GM12878 (cell line): ENCODE measurements around the gene CES4A. TPM values are rescaled to one million over a fixed set of nuclear protein-coding genes. Genes with fewer than 3 reads are reported as not detected.

Experiments used
- ATAC-seq: fragments of 200-7000 bp; cut with Tn5 transposase; 3 replicates; pipeline ENCODE4 v1.9.1; 2020; ENCODE audit warnings: mild to moderate bottlenecking, moderate library complexity
- BruUV-seq: library from RNA; stranded (reverse); fragments of 400-500 nt; replicated peaks from 2 replicates; lab custom pipeline; 2021; lab: Mats Ljungman, UMichigan
- CTCF ChIA-PET: fragments of 300-600 bp; sonication (Branson Sonifier 250); formaldehyde crosslinking; extraction: SDS; loops from one replicate; lab custom pipeline; 2021; ENCODE audit warnings: inconsistent platforms; lab: Yijun Ruan, JAX
- POLR2A ChIA-PET: fragments of 350-600 bp; formaldehyde crosslinking; extraction: SDS; loops from one replicate; lab custom pipeline; 2021; ENCODE audit warnings: inconsistent platforms; lab: Charles Lee
- RAD21 ChIA-PET: fragments of 300-600 bp; sonication (Branson Sonifier 250); formaldehyde crosslinking; loops from one replicate; lab custom pipeline; 2023; ENCODE audit warnings: antibody characterized with exemption; ENCODE audit not compliant: unreplicated experiment; lab: Charles Lee
- SMC1A ChIA-PET: fragments of 300-600 bp; sonication (Branson Sonifier 250); formaldehyde crosslinking; loops from one replicate; lab custom pipeline; 2023; ENCODE audit not compliant: unreplicated experiment, uncharacterized antibody; lab: Charles Lee
- DNase-seq: peaks from one replicate; pipeline ENCODE4 v3.0.0-alpha.2; 2011; ENCODE audit warnings: low read depth, low spot score
- FAIRE-seq: peaks from 3 replicates; lab custom pipeline; 2011; peaks lifted over from hg19 to GRCh38; lab: Jason Lieb, UNC
- H2AFZ ChIP-seq: 2 replicates; pipeline ENCODE4 v1.6.0; 2011; ENCODE audit warnings: low read depth, low read length, control low read depth; ENCODE audit not compliant: control insufficient read depth
- H3K27ac ChIP-seq: 2 replicates; pipeline ENCODE4 v1.5.1; 2011; ENCODE audit warnings: control low read depth; ENCODE audit not compliant: control insufficient read depth, insufficient read depth
- H3K27me3 ChIP-seq, 2 experiments: replicated peaks in 1 of 2; 2 replicates each; pipeline versions ENCODE4 v1.6.0 to v1.6.1; 2011; ENCODE audit warnings: low read length in 1 of 2; ENCODE audit not compliant: control insufficient read depth in 2 of 2, insufficient read depth in 2 of 2
- H3K36me3 ChIP-seq, 2 experiments: 2 replicates each; pipeline ENCODE4 v1.5.1; 2011; ENCODE audit warnings: low read length in 1 of 2; ENCODE audit not compliant: control insufficient read depth in 2 of 2, insufficient read depth in 2 of 2
- H3K4me1 ChIP-seq: 2 replicates; pipeline ENCODE4 v1.6.1; 2011; ENCODE audit warnings: mild to moderate bottlenecking, low read length, moderate library complexity, mixed read lengths; ENCODE audit not compliant: control insufficient read depth, insufficient read depth
- H3K4me2 ChIP-seq: 2 replicates; pipeline ENCODE4 v1.6.0; 2011; ENCODE audit warnings: control low read depth; ENCODE audit not compliant: control insufficient read depth, insufficient read depth
- H3K4me3 ChIP-seq: fragments of 200-600 bp; sonication (generic); 2 replicates; pipeline ENCODE4 v1.5.1; 2016
- H3K79me2 ChIP-seq: 2 replicates; pipeline ENCODE4 v1.6.0; 2011; ENCODE audit warnings: low read length; ENCODE audit not compliant: control insufficient read depth, insufficient read depth
- H3K9ac ChIP-seq: 2 replicates; pipeline ENCODE4 v1.8.0; 2011; ENCODE audit warnings: low read length, control low read depth, mixed read lengths; ENCODE audit not compliant: control insufficient read depth, insufficient read depth
- H3K9me3 ChIP-seq: replicated peaks from 3 replicates; pipeline ENCODE4 v1.5.1; 2011; ENCODE audit warnings: mild to moderate bottlenecking, low read length; ENCODE audit not compliant: control insufficient read depth, insufficient read depth
- H4K20me1 ChIP-seq: 2 replicates; pipeline ENCODE4 v1.6.0; 2011; ENCODE audit not compliant: control insufficient read depth, insufficient read depth
- CREB1 ChIP-seq: IDR thresholded peaks from 2 replicates; pipeline ENCODE4 v1.6.1; 2012; ENCODE audit warnings: low read depth, mild to moderate bottlenecking, inconsistent platforms
- FOS ChIP-seq: IDR thresholded peaks from 3 replicates; pipeline ENCODE4 v1.6.1; 2011; ENCODE audit warnings: borderline replicate concordance; ENCODE audit not compliant: insufficient read length; ENCODE audit errors: extremely low read depth
- KAT2A ChIP-seq: conservative IDR thresholded peaks from 2 replicates; pipeline ENCODE4 v1.6.1; 2011; ENCODE audit warnings: low read depth, low read length; ENCODE audit not compliant: control insufficient read depth
- NFXL1 ChIP-seq: fragments of 450-650 bp; IDR thresholded peaks from 2 replicates; pipeline ENCODE4 v1.6.1; 2017; ENCODE audit warnings: antibody characterized with exemption, mild to moderate bottlenecking, borderline replicate concordance
- SMC3 ChIP-seq: IDR thresholded peaks from 2 replicates; pipeline ENCODE4 v1.6.1; 2011; ENCODE audit warnings: low read length, improper control_type of control experiment, borderline replicate concordance
- SRF ChIP-seq, 2 experiments: IDR thresholded peaks; 2 replicates each; pipeline ENCODE4 v1.6.1; 2011; ENCODE audit warnings: low read depth in 2 of 2, low read length in 2 of 2, mild to moderate bottlenecking in 1 of 2, moderate library complexity in 1 of 2
- SUZ12 ChIP-seq: fragments of 200-600 bp; sonication (generic); IDR thresholded peaks from one replicate; pipeline ENCODE4 v1.6.1; 2018; ENCODE audit warnings: antibody characterized with exemption, mild to moderate bottlenecking; ENCODE audit not compliant: unreplicated experiment
- TARDBP ChIP-seq: IDR thresholded peaks from 2 replicates; pipeline ENCODE4 v1.6.1; 2016; ENCODE audit warnings: borderline replicate concordance
- ZSCAN29 ChIP-seq: fragments of 450-650 bp; IDR thresholded peaks from 2 replicates; pipeline ENCODE4 v1.6.1; 2017; ENCODE audit warnings: mild to moderate bottlenecking, moderate library complexity
- WGBS: methylation state at CpG from one replicate; pipeline ENCODE4 v1.1.6; 2016; ENCODE audit warnings: low lambda C conversion rate; ENCODE audit not compliant: insufficient replicate concordance, insufficient coverage; ENCODE audit errors: missing lambda C conversion rate; 5-methylcytosine and 5-hydroxymethylcytosine counted together
- in situ Hi-C: fragments of 300-500 bp; cut with MboI; formaldehyde crosslinking; loops from 9 replicates; pipeline ENCODE4 v1.14.3; 2018; ENCODE audit warnings: mixed read lengths
- intact Hi-C: fragments of 100-400 bp; cut with micrococcal nuclease; formaldehyde crosslinking; loops from one replicate; pipeline ENCODE4 v1.14.2; 2022; ENCODE audit not compliant: unreplicated experiment
- polyA plus RNA-seq, 11 experiments: library from polyadenylated mRNA; depleted of rRNA in 4 of 11; unstranded in 6 of 11; stranded (reverse) in 5 of 11; fragments of >200 nt; fragmentation: Nextera tagmentation in 4 of 11; fragmentation: Illumina TruSeq in 1 of 11; extraction: Ambion mirVana in 4 of 11; extraction: Trizol in 1 of 11; gene quantifications; 1 replicate in 1 of 11; 2 replicates in 10 of 11; pipeline versions ENCODE4 v1.2.1 to v1.2.3, GENCODE V29; 2011 to 2016; ENCODE audit warnings: inconsistent platforms in 2 of 11, missing spikeins in 2 of 11, low read depth in 1 of 11
- total RNA-seq, 4 experiments: library from RNA; depleted of rRNA in 3 of 4; stranded (reverse); fragments of >200 nt in 3 of 4; fragmentation: Illumina TruSeq in 1 of 4; extraction: Trizol in 1 of 4; gene quantifications; 2 replicates each; pipeline versions ENCODE4 v1.2.1 to v1.2.3, GENCODE V29; 2013 to 2021
- TF ChIP-seq, protein P1 (sequence below): fragments of 450-650 bp; IDR thresholded peaks from 2 replicates; pipeline ENCODE4 v1.6.1; 2018; ENCODE audit warnings: mild to moderate bottlenecking, low read depth, moderate library complexity; ENCODE audit not compliant: partially characterized antibody
- TF ChIP-seq, protein P2 (sequence below): fragments of 450-650 bp; IDR thresholded peaks from 2 replicates; pipeline ENCODE4 v1.6.1; 2017; ENCODE audit warnings: mild to moderate bottlenecking, moderate library complexity
- TF ChIP-seq, protein P3 (sequence below): IDR thresholded peaks from 2 replicates; pipeline ENCODE4 v1.6.1; 2011; ENCODE audit warnings: low read depth, low read length, improper control_type of control experiment, borderline replicate concordance

The CES4A gene
- total and polyA plus RNA-seq, 10 of the 15 experiments (the other 5 are each of a cell fraction or from before 2014, with no cell fraction given), result 0.05 to 5.0 (median 2.1) TPM

DNA sequence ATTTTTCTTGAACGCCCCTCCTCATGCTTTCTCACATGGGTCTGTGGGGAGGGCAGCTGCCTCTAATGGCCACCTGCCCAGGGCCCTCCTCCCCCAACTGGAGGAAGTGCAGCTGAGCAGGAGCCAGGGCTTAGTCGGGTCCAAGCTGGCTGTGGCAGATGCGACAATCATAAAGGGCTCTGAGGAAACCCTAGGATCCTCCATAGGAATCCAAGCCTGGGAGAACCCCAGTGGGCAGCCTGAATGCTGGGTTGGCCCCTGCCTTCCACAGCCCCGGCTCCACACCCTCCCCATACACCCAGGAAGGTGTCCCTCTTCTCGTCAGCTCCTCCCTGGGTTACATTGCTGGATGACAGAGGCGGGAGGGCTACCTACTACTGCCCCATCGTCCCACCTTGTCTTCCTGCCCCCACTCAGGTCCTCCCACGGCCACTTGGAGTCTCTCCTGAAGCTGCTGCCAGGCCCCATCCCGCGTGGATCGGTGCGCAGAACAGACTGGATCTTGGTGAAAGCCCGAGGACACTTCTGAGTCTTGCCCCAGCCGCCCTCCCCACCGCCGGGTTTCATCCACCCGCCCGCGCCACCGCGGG lies 24.9 kb downstream of the CES4A start:
- TF ChIP-seq FOS (no peak), ZSCAN29 (no peak), CREB1 (no peak), KAT2A (no peak), TARDBP (no peak), NFXL1 (no peak), SMC3 (no peak), SRF (IDR thresholded peaks at IDR 0.05; ENCODE audit: low read depth in 2 of 2, low read length in 2 of 2) (no peak), SUZ12 (no peak)
- TF ChIP-seq, protein P1, sequence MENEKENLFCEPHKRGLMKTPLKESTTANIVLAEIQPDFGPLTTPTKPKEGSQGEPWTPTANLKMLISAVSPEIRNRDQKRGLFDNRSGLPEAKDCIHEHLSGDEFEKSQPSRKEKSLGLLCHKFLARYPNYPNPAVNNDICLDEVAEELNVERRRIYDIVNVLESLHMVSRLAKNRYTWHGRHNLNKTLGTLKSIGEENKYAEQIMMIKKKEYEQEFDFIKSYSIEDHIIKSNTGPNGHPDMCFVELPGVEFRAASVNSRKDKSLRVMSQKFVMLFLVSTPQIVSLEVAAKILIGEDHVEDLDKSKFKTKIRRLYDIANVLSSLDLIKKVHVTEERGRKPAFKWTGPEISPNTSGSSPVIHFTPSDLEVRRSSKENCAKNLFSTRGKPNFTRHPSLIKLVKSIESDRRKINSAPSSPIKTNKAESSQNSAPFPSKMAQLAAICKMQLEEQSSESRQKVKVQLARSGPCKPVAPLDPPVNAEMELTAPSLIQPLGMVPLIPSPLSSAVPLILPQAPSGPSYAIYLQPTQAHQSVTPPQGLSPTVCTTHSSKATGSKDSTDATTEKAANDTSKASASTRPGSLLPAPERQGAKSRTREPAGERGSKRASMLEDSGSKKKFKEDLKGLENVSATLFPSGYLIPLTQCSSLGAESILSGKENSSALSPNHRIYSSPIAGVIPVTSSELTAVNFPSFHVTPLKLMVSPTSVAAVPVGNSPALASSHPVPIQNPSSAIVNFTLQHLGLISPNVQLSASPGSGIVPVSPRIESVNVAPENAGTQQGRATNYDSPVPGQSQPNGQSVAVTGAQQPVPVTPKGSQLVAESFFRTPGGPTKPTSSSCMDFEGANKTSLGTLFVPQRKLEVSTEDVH, result no peak
- TF ChIP-seq, protein P2, sequence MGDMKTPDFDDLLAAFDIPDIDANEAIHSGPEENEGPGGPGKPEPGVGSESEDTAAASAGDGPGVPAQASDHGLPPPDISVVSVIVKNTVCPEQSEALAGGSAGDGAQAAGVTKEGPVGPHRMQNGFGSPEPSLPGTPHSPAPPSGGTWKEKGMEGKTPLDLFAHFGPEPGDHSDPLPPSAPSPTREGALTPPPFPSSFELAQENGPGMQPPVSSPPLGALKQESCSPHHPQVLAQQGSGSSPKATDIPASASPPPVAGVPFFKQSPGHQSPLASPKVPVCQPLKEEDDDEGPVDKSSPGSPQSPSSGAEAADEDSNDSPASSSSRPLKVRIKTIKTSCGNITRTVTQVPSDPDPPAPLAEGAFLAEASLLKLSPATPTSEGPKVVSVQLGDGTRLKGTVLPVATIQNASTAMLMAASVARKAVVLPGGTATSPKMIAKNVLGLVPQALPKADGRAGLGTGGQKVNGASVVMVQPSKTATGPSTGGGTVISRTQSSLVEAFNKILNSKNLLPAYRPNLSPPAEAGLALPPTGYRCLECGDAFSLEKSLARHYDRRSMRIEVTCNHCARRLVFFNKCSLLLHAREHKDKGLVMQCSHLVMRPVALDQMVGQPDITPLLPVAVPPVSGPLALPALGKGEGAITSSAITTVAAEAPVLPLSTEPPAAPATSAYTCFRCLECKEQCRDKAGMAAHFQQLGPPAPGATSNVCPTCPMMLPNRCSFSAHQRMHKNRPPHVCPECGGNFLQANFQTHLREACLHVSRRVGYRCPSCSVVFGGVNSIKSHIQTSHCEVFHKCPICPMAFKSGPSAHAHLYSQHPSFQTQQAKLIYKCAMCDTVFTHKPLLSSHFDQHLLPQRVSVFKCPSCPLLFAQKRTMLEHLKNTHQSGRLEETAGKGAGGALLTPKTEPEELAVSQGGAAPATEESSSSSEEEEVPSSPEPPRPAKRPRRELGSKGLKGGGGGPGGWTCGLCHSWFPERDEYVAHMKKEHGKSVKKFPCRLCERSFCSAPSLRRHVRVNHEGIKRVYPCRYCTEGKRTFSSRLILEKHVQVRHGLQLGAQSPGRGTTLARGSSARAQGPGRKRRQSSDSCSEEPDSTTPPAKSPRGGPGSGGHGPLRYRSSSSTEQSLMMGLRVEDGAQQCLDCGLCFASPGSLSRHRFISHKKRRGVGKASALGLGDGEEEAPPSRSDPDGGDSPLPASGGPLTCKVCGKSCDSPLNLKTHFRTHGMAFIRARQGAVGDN, result no peak
- TF ChIP-seq, protein P3, sequence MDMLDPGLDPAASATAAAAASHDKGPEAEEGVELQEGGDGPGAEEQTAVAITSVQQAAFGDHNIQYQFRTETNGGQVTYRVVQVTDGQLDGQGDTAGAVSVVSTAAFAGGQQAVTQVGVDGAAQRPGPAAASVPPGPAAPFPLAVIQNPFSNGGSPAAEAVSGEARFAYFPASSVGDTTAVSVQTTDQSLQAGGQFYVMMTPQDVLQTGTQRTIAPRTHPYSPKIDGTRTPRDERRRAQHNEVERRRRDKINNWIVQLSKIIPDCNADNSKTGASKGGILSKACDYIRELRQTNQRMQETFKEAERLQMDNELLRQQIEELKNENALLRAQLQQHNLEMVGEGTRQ, result no peak
- TF ChIP-seq, all 136 proteins: peak for 0
- ChIA-PET SMC1A (interaction anchor here (0.7 to 2.5 kb wide), 12 partner anchors 10 to 146 kb away, joined by 3 to 12 read pairs (median 4); no protein-coding TSS in a partner anchor), RAD21 (interaction anchor here (0.7 to 1.8 kb wide), 7 partner anchors 15 to 142 kb away, joined by 3 to 8 read pairs (median 4); no protein-coding TSS in a partner anchor), POLR2A (interaction anchor here (0.6 to 2.1 kb wide), 4 partner anchors 15 to 172 kb away, joined by 3 to 7 read pairs (median 4); partner anchors contain the start of gene CBFB), CTCF (interaction anchor here (0.7 to 12.3 kb wide), 12 partner anchors 22 to 143 kb away, joined by 3 to 205 read pairs (median 4); no protein-coding TSS in a partner anchor)
- ATAC-seq (no peak), FAIRE-seq (no peak), DNase-seq (no peak)
- H3K36me3 ChIP-seq, result no peaks in the 10 kb centered on the region
- peaks cover 0 to 2% of the 10 kb centered on the region in 2 experiments; a peak in 3 of 4 replicates for H3K27me3 ChIP-seq
- peak overlapping the region; percentile 88 for H3K4me2 ChIP-seq
- no peaks in the 10 kb centered on the region for H4K20me1 ChIP-seq
- intact Hi-C loops (loop anchor here (5.0 to 10.0 kb wide), 2 partner anchors 36 to 59 kb away; no protein-coding TSS in a partner anchor), in situ Hi-C loops (no loop called here)
- peak overlapping the region; percentile 68 for H3K4me3 ChIP-seq
- peak overlapping the region; percentile 11; the same call in 1 of the 2 replicates for H3K9ac ChIP-seq
- no peaks in the 10 kb centered on the region for H3K79me2 ChIP-seq
- 18% methylated on average over 19 of the region's 21 CpGs for WGBS
- peak overlapping the region; percentile 78 for H2AFZ ChIP-seq
- BruUV-seq, result no TSS peak
- H3K9me3 ChIP-seq, result no peaks in the 10 kb centered on the region
- no peak overlapping the region for H3K27ac ChIP-seq
- H3K4me1 ChIP-seq, result peaks cover 13% of the 10 kb centered on the region; the same call in 1 of the 2 replicates
